Measurements from ENCODE around the gene GPR34. TPM values are rescaled to one million over a fixed set of nuclear protein-coding genes. Genes with fewer than 3 reads are reported as not detected.
"Not testable (repeated sequence)": the region's sequence is repeated elsewhere in the genome, so short reads cannot be mapped to it uniquely, and the experiment has no call there.

GPR34 gene
- not detected in 2 replicates for total RNA-seq

GRCh38 chrX:41688835-41689234 lies at the start of gene GPR34:
TSS of gene GPR34 (plus strand) at chrX:41688973. CDS start at chrX:41695634, 6,661 bp downstream.
- DNase-seq (ENCODE audit: low read depth), result no peak

- DNase-seq (ENCODE audit: low read depth), result not testable (repeated sequence)
Measured at GRCh38 chrX:41646201-41646600, 42.6 kb upstream of the GPR34 start.

- no peak for DNase-seq (ENCODE audit: low read depth)
Measured at GRCh38 chrX:41653125-41653524, 35.6 kb upstream of the GPR34 start.

- DNase-seq (ENCODE audit: low read depth), result no peak
Measured at GRCh38 chrX:41655101-41655500, 33.7 kb upstream of the GPR34 start.

- peak; percentile 44 for DNase-seq (ENCODE audit: low read depth)
Measured at GRCh38 chrX:41655631-41656030, 33.1 kb upstream of the GPR34 start.

- peak; percentile 66 for DNase-seq (ENCODE audit: low read depth)
Measured at GRCh38 chrX:41661366-41662095, 27.2 kb upstream of the GPR34 start.

- peak; percentile 74 for DNase-seq (ENCODE audit: low read depth)
Measured at GRCh38 chrX:41664375-41664901, 24.3 kb upstream of the GPR34 start.

- peak; percentile 74 for DNase-seq (ENCODE audit: low read depth)
Measured at GRCh38 chrX:41664908-41665307, 23.9 kb upstream of the GPR34 start.

- DNase-seq (ENCODE audit: low read depth), result no peak
Measured at GRCh38 chrX:41665686-41666085, 23.1 kb upstream of the GPR34 start.

- peak; percentile 66 for DNase-seq (ENCODE audit: low read depth)
Measured at GRCh38 chrX:41666251-41666650, 22.5 kb upstream of the GPR34 start.

DNA sequence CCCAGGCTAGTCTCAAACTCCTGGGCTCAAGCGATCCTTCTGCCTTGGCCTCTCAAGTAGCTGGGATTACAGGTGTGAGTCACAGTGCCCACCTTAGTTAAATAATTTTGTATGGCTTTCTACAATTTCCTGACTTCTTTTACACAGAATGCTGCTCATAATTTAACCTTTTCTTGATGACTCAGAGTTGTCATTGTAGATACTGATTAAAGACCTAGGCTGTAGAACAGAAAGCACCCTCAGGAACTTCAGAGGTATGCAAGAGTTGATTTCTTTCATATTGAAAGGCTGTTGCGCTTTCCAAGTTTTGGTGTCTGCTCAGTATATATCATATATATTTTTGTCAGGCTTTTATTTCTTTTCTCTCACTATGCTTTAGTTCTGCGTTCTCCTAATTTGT lies 21.1 kb upstream of the GPR34 start:
- DNase-seq (ENCODE audit: low read depth), result peak; percentile 54

DNA sequence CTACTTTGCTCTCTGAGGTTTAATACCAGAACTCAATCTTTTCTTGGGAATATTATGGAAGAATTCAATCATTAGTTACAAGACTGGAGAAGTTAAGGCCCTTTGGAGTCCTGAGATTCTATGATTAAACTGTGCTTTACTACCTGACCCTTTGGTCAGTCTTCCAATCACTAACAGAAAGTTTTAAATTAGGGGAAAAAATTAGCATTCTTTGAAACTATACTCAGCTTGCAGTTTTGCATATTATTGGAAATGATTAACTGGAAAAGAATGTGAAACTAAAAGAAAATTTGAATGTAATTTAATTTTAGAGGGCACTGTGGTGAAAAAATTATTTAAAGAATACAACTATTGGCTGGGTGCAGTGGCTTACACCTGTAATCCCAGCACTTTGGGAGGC lies 18.7 kb upstream of the GPR34 start:
- peak; percentile 58 for DNase-seq (ENCODE audit: low read depth)

- DNase-seq (ENCODE audit: low read depth), result no peak
Measured at GRCh38 chrX:41671082-41671481, 17.7 kb upstream of the GPR34 start.

GRCh38 chrX:41672643-41673042 lies 16.1 kb upstream of the GPR34 start:
- DNase-seq (ENCODE audit: low read depth), result no peak

GRCh38 chrX:41676361-41676760 lies 12.4 kb upstream of the GPR34 start:
- not testable (repeated sequence) for DNase-seq (ENCODE audit: low read depth)

DNA sequence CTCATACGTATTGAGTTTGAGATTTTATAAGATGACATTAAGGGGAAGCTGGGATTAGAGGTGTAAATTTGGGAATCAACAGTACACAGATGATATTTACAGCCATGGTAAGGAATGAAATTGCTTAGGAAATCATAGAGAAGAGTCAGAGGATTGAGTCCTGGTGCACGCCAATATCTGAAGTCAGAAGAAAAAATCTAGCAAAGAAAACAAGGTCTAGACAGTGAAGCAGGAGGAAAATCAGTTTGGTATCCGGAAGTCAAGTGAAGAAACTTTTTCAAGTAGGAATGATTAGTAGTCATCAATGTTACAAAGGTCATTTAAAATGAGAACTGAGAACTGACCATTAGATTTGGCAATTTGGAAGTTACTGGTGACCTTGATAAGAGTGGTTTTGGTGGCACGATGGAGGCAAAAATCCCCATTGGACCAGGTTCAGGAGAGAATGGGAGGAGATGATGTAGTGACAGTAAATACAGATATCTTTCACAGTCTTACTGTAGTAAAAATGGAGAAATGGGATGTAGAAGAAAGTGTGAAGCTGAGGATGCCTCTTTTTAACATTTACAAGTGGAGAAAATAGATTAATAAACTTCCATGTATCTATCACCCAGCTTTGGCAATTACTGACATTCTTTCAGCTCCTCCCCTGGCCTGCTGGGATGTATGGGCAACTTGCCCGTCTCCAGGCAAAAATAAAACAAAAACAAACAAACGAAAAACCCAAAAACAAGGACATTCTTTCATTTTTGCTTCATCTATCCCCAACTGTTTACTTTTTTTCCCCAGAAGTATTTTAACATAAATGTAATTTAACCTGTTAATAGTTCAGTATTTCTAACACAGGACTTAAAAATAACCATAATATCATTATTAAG lies 11.4 kb upstream of the GPR34 start:
- no peak for DNase-seq (ENCODE audit: low read depth)

DNA sequence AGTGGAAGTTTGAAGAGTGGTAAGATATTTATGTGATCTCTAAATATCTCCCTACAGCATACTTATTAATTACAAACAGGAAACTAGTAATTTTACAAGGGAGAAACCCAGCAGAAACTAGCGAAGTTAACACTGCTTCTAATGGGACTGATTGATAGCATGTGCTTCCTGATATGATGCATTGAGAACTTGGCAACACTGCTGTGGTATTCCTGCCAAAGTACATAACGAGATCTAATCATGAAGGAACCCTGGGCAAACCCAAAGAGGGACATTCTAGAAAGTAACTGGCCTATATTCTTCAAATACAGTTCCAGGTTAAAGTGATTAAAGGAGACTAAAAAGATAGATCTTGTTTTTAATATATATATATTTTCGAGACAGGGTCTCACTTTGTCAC lies 4.6 kb upstream of the GPR34 start:
- no peak for DNase-seq (ENCODE audit: low read depth)

- DNase-seq (ENCODE audit: low read depth), result no peak
Measured at GRCh38 chrX:41684940-41685339, 3.8 kb upstream of the GPR34 start.

DNA sequence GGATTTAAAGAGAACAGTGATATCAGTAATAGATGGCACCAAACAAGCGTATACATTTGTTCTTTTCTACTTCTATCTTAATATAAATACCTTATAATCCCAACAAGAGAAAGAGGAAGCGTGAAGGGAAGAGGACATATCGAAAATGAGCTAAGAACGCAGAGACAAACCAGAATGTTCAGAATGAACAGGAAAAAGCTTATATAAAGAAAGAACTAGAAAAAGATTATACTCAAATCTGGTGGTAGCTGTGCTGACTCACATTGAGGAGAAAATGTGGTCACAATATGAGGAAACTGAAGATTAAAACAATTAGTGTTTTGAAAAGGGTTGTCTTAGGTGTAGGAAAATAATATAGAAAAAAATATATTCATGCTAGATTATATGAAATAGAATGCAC lies 2.0 kb upstream of the GPR34 start:
- DNase-seq (ENCODE audit: low read depth), result no peak

GRCh38 chrX:41688156-41688555 lies 617 bp upstream of the GPR34 start:
- no peak for DNase-seq (ENCODE audit: low read depth)

- no peak for DNase-seq (ENCODE audit: low read depth)
Measured at GRCh38 chrX:41689711-41690110, 938 bp downstream of the GPR34 start.

DNA sequence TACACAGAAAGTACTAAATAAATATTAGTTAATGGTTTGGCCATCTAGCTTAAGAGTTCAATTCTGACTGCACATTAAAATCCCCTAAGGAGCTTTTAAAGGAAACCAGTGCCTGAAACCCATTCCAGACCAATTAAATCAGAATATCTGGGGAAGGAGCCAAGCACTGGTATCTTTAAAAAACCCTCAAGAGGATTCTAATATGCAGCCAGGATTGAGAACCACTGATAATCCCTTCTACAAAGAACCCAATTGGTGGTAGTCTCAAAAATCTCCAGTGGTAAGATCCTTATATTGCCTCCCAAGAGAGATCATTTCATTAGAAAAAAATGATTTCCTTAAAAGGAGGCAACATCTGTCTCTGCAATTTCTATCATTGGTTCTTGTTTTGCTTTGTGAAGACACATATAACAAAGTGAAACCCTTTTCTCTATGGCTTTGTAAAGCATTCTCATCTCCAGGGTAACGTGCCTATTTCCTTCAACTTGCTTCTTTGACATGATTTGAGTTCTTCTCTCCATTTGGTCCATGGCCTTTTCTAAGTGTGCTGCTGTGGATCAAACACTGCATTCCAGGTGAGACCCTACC lies 3.5 kb downstream of the GPR34 start:
- DNase-seq (ENCODE audit: low read depth), result no peak
